GM19463 (cell line): Measurements from ENCODE around the gene JDP2.

Experiments
- ATAC-seq: cut with Tn5 transposase; IDR thresholded peaks from one replicate; pipeline ENCODE4 v1.9.1; 2021; ENCODE audit warnings: mild to moderate bottlenecking, moderate library complexity; ENCODE audit not compliant: unreplicated experiment

The JDP2 gene

GRCh38 chr14:75511201-75511600, 83.4 kb downstream of the JDP2 start:
- ATAC-seq, result no peak

- peak; percentile 49 for ATAC-seq
Measured at GRCh38 chr14:75513911-75514672, 86.3 kb downstream of the JDP2 start.

- ATAC-seq, result peak; percentile 50
Measured at GRCh38 chr14:75514673-75515628, 87.1 kb downstream of the JDP2 start.

GRCh38 chr14:75515629-75515996, 87.8 kb downstream of the JDP2 start:
- peak; percentile 49 for ATAC-seq

- no peak for ATAC-seq
Measured at GRCh38 chr14:75518625-75519024, 90.8 kb downstream of the JDP2 start.

GRCh38 chr14:75519394-75519793, 91.6 kb downstream of the JDP2 start:
- ATAC-seq, result no peak

- ATAC-seq, result no peak
Measured at GRCh38 chr14:75519826-75520728, 92.3 kb downstream of the JDP2 start.

- no peak for ATAC-seq
Measured at GRCh38 chr14:75520852-75521251, 93.0 kb downstream of the JDP2 start.

- no peak for ATAC-seq
Measured at GRCh38 chr14:75521415-75522199, 93.8 kb downstream of the JDP2 start.

GRCh38 chr14:75522224-75522982, 94.6 kb downstream of the JDP2 start, which contains the start of gene BATF:
BATF (plus strand) TSS chr14:75522469; CDS start chr14:75522683, 214 bp downstream.
- ATAC-seq, result peak; percentile 66

GRCh38 chr14:75522983-75523318, 95.1 kb downstream of the JDP2 start:
- ATAC-seq, result no peak
